Stimulated activated CD8-positive, alpha-beta memory T cell treated with anti-CD3 and anti-CD28 coated beads, Interleukin-4, amount 100 ng/mL, for 4 hours (primary cell): Measurements from ENCODE around the gene SLCO2A1.
"Not testable (repeated sequence)": the region's sequence is repeated elsewhere in the genome, so short reads cannot be mapped to it uniquely, and the experiment has no call there.

Source experiments
- DNase-seq, 2 donors: peaks; one replicate each; pipeline ENCODE4 v3.0.0-alpha.2; 2020; ENCODE audit warnings: low read depth in 2 of 2, low spot score in 1 of 2

Gene SLCO2A1

GRCh38 chr3:134029734-134030378 lies at the start of gene SLCO2A1:
TSS of gene SLCO2A1 (minus strand) at chr3:134029925. CDS start at chr3:134029802, 123 bp downstream.
- no peak for DNase-seq

- no peak for DNase-seq
Measured at GRCh38 chr3:134079111-134079547, 49.4 kb upstream of the SLCO2A1 start.

GRCh38 chr3:134078169-134078831 lies 48.6 kb upstream of the SLCO2A1 start:
- no peak for DNase-seq

- no peak for DNase-seq
Measured at GRCh38 chr3:134077649-134078161, 48.0 kb upstream of the SLCO2A1 start.

- no peak for DNase-seq
Measured at GRCh38 chr3:134076851-134077250, 47.1 kb upstream of the SLCO2A1 start.

- no peak for DNase-seq
Measured at GRCh38 chr3:134075846-134076245, 46.1 kb upstream of the SLCO2A1 start.

- no peak for DNase-seq
Measured at GRCh38 chr3:134075568-134075825, 45.8 kb upstream of the SLCO2A1 start.

- no peak for DNase-seq
Measured at GRCh38 chr3:134074790-134075567, 45.3 kb upstream of the SLCO2A1 start.

- no peak for DNase-seq
Measured at GRCh38 chr3:134074001-134074789, 44.5 kb upstream of the SLCO2A1 start.

- no peak for DNase-seq
Measured at GRCh38 chr3:134073583-134073945, 43.8 kb upstream of the SLCO2A1 start.

GRCh38 chr3:134072881-134073582 lies 43.3 kb upstream of the SLCO2A1 start:
- DNase-seq, result no peak

- DNase-seq, result not testable (repeated sequence)
Measured at GRCh38 chr3:134070281-134070680, 40.6 kb upstream of the SLCO2A1 start.

GRCh38 chr3:134068429-134068828 lies 38.7 kb upstream of the SLCO2A1 start:
- no peak for DNase-seq

GRCh38 chr3:134067531-134068161 lies 37.9 kb upstream of the SLCO2A1 start:
- DNase-seq, result no peak

- no peak for DNase-seq
Measured at GRCh38 chr3:134066651-134067530, 37.2 kb upstream of the SLCO2A1 start.

GRCh38 chr3:134066158-134066541 lies 36.4 kb upstream of the SLCO2A1 start:
- DNase-seq, result no peak

GRCh38 chr3:134065252-134066157 lies 35.8 kb upstream of the SLCO2A1 start:
- DNase-seq, result no peak

GRCh38 chr3:134064081-134064480 lies 34.4 kb upstream of the SLCO2A1 start:
- DNase-seq, result no peak
